DOHH2 (cell line): ENCODE measurements around the gene HHATL.

Experiments used
- H3F3A ChIP-seq: fragments of 200-600 bp; sonication (generic), shearing (Covaris generic); 2 replicates; pipeline ENCODE4 v1.6.0; 2016; ENCODE audit warnings: antibody characterized with exemption, mild to moderate bottlenecking; ENCODE audit not compliant: control insufficient read depth, insufficient read depth
- H3K27ac ChIP-seq: fragments of 200-600 bp; sonication (generic); 2 replicates; pipeline ENCODE4 v1.5.1; 2014; ENCODE audit warnings: low read depth, mild to moderate bottlenecking, low read length, moderate library complexity
- H3K27me3 ChIP-seq: fragments of 200-600 bp; sonication (generic); 2 replicates; pipeline ENCODE4 v1.6.1; 2014; ENCODE audit warnings: mild to moderate bottlenecking, low read length, mixed read lengths; ENCODE audit not compliant: control insufficient read depth
- H3K36me3 ChIP-seq: fragments of 200-600 bp; sonication (generic); 2 replicates; pipeline ENCODE4 v1.6.1; 2014; ENCODE audit warnings: mild to moderate bottlenecking, low read length, moderate library complexity, mixed read lengths; ENCODE audit not compliant: control insufficient read depth
- H3K4me1 ChIP-seq: fragments of 200-600 bp; sonication (generic); 2 replicates; pipeline ENCODE4 v1.6.1; 2014; ENCODE audit warnings: mild to moderate bottlenecking, low read length, mixed read lengths; ENCODE audit not compliant: control insufficient read depth
- H3K4me2 ChIP-seq: fragments of 200-600 bp; sonication (generic); 2 replicates; pipeline ENCODE4 v1.6.0; 2014; ENCODE audit warnings: mild to moderate bottlenecking, low read length, moderate library complexity
- H3K4me3 ChIP-seq: fragments of 200-600 bp; sonication (generic); 2 replicates; pipeline ENCODE4 v1.5.1; 2014; ENCODE audit warnings: mild to moderate bottlenecking, low read length, mixed read lengths
- H3K79me2 ChIP-seq: fragments of 200-600 bp; sonication (generic); 2 replicates; pipeline ENCODE4 v1.6.1; 2014; ENCODE audit warnings: mild to moderate bottlenecking, low read length, mixed read lengths; ENCODE audit not compliant: control insufficient read depth
- H3K9me2 ChIP-seq: fragments of 200-600 bp; sonication (generic); replicated peaks from 2 replicates; pipeline ENCODE4 v1.6.1; 2014; ENCODE audit warnings: mild to moderate bottlenecking, low read length, mixed read lengths; ENCODE audit not compliant: control insufficient read depth
- H3K9me3 ChIP-seq: fragments of 200-600 bp; sonication (generic); 2 replicates; pipeline ENCODE4 v1.6.1; 2014; ENCODE audit warnings: antibody characterized with exemption, low read length, mixed read lengths; ENCODE audit not compliant: control insufficient read depth, insufficient read depth
- H4K20me1 ChIP-seq: fragments of 200-600 bp; sonication (generic); 2 replicates; pipeline ENCODE4 v1.6.0; 2014; ENCODE audit warnings: low read depth, mild to moderate bottlenecking, antibody characterized with exemption, low read length, moderate library complexity; ENCODE audit not compliant: control insufficient read depth, insufficient read depth
- CTCF ChIP-seq: fragments of 200-600 bp; sonication (generic); IDR thresholded peaks from one replicate; pipeline ENCODE4 v1.5.1; 2014; ENCODE audit warnings: antibody characterized with exemption, mild to moderate bottlenecking, low read depth, low read length; ENCODE audit not compliant: poor library complexity, severe bottlenecking
- EZH2phosphoT487 ChIP-seq: fragments of 200-600 bp; sonication (generic); IDR thresholded peaks from 2 replicates; pipeline ENCODE4 v1.6.1; 2017; ENCODE audit warnings: borderline replicate concordance, mild to moderate bottlenecking, antibody characterized with exemption, low read length, moderate library complexity, mixed read lengths

Gene HHATL

GRCh38 chr3:42651248-42652091, 51.1 kb downstream of the HHATL start:
- H3K79me2 ChIP-seq, result no peaks in the 10 kb centered on the region
- peaks cover 23% of the 10 kb centered on the region for H3K36me3 ChIP-seq
- no peaks in the 10 kb centered on the region for H3K9me3 ChIP-seq
- H3K4me1 ChIP-seq, result peaks cover 13% of the 10 kb centered on the region
- H4K20me1 ChIP-seq, result no peaks in the 10 kb centered on the region
- H3K4me3 ChIP-seq, result no peak overlapping the region
- H3K9me2 ChIP-seq, result no peaks in the 10 kb centered on the region
- no peak for TF ChIP-seq EZH2phosphoT487
- TF ChIP-seq CTCF, result no peak
- peaks cover 15% of the 10 kb centered on the region for H3K27me3 ChIP-seq
- H3K4me2 ChIP-seq, result no peak overlapping the region
- peaks cover 6% of the 10 kb centered on the region for H3F3A ChIP-seq
- H3K27ac ChIP-seq, result no peak overlapping the region

GRCh38 chr3:42649783-42650182, 52.8 kb downstream of the HHATL start:
- no peaks in the 10 kb centered on the region for H3K9me2 ChIP-seq
- H3K79me2 ChIP-seq, result no peaks in the 10 kb centered on the region
- no peak overlapping the region for H3K27ac ChIP-seq
- peaks cover 6% of the 10 kb centered on the region for H3F3A ChIP-seq
- no peak overlapping the region for H3K4me3 ChIP-seq
- H3K36me3 ChIP-seq, result peaks cover 40% of the 10 kb centered on the region
- peaks cover 13% of the 10 kb centered on the region for H3K4me1 ChIP-seq
- no peak overlapping the region for H3K4me2 ChIP-seq
- no peaks in the 10 kb centered on the region for H3K9me3 ChIP-seq
- H3K27me3 ChIP-seq, result peaks cover 9% of the 10 kb centered on the region
- H4K20me1 ChIP-seq, result no peaks in the 10 kb centered on the region
- TF ChIP-seq CTCF (no peak), EZH2phosphoT487 (no peak)

GRCh38 chr3:42649006-42649405, 53.6 kb downstream of the HHATL start:
- H3K27me3 ChIP-seq, result peaks cover 6% of the 10 kb centered on the region; the same call in 1 of the 2 replicates
- peaks cover 6% of the 10 kb centered on the region for H3F3A ChIP-seq
- no peak overlapping the region for H3K27ac ChIP-seq
- no peak overlapping the region for H3K4me3 ChIP-seq
- peaks cover 13% of the 10 kb centered on the region for H3K4me1 ChIP-seq
- H3K9me2 ChIP-seq, result no peaks in the 10 kb centered on the region
- H3K79me2 ChIP-seq, result no peaks in the 10 kb centered on the region
- H4K20me1 ChIP-seq, result no peaks in the 10 kb centered on the region
- no peaks in the 10 kb centered on the region for H3K9me3 ChIP-seq
- H3K4me2 ChIP-seq, result no peak overlapping the region
- no peak for TF ChIP-seq CTCF
- no peak for TF ChIP-seq EZH2phosphoT487
- peaks cover 46% of the 10 kb centered on the region for H3K36me3 ChIP-seq
